ENCODE measurements around the gene CAPN3.

The CAPN3 gene

DNA sequence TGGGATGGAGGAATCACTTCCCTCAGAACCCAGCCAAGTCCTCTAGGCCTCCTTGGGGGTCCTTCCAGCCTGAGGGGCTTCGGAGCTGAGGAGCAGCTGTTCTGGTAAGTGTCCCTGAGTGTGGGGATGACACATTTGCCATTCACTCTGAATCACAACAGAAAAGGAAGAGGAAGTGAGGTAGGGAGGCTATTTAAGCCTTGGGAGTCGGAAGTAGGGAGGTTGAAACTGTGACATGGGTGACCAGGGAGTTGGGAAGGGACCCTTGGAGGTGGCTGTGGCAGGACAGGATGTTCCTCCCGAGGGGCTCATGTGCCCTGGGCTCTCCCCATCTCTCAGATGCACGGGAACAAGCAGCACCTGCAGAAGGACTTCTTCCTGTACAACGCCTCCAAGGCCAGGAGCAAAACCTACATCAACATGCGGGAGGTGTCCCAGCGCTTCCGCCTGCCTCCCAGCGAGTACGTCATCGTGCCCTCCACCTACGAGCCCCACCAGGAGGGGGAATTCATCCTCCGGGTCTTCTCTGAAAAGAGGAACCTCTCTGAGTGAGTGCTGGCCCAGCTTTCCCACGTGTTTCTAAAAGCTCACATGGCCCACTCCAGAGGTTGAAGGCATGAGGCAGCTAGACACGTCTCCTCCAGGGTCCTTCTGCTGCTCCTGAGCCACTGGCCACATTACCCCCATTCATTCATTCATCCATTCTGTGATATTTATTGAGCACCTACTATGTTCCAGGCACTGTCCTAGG lies 43.3 kb downstream of the CAPN3 start:
- Mint-ChIP-seq H3K4me3 (no peak overlapping the region), H3K36me3 (peaks cover 5% of the 10 kb centered on the region), H3K27ac (no peak overlapping the region)

DNA sequence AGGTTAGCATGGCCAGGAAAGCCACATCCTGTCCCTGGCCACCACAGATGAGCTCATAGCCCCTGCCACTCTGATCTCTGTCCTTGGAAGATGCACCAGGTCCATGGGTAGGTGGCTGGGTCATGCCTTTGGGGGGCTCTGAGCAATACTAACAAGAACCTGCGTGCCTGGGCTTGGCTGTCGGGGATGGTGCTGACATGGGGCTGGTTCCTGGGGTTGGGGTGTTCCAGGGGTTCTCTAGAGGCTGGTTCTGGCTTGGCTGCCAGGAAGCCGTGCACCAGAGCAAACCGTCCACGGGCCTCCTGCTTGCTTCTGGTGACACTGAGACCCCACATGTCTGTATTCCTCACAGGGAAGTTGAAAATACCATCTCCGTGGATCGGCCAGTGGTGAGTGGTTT lies 44.1 kb downstream of the CAPN3 start:
- peaks cover 5% of the 10 kb centered on the region for H3K36me3 Mint-ChIP-seq
- no peak overlapping the region for H3K27ac Mint-ChIP-seq
- no peak overlapping the region for H3K4me3 Mint-ChIP-seq
- no peaks in the 10 kb centered on the region for H3K27me3 Mint-ChIP-seq
- no peaks in the 10 kb centered on the region for H3K9me3 Mint-ChIP-seq
- H3K4me1 Mint-ChIP-seq = no peaks in the 10 kb centered on the region

More for the DNA sequence above, 43.3 kb downstream of the CAPN3 start:
- Mint-ChIP-seq H3K27me3 (no peaks in the 10 kb centered on the region), H3K9me3 (no peaks in the 10 kb centered on the region), H3K4me1 (no peaks in the 10 kb centered on the region)

DNA sequence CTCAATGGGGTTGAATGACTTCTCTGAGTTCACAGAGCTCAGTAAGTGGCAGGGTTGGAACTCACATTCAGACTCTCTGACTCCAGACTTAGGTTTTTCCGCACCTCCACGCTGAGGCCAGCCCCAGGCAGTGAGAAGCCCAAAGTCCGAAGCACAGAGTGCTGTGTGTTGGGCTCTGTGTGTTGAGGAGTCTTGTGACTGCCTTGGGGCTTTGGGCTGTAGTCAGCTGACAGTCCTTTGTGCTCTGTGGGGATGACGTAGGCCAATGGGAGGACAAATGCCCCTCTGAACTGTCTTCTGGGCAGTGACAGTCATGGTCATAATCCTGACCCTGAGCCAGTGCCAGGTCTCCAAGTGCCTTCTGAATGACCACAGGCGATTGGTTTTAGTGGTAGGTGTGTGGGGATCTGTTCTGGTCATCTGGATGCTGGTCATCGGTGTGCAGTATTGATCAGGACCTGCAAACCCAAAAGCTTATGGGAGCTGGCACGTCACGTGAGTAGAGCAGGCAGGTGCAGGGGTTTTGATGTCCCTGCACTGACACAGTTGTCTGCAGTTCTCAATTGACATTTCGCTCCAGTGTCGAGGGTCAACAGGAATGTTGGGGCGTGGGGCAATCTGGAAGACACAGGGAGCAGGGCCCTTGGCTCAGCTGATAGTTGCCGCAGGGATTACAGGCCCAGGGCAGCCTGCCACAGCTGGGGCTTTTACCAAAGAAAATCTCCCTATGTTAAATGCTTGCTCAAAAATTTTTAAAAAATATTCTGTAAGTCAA lies 45.3 kb downstream of the CAPN3 start:
- Mint-ChIP-seq H3K4me1 (no peaks in the 10 kb centered on the region), H3K9me3 (no peaks in the 10 kb centered on the region), H3K27ac (no peak overlapping the region), H3K27me3 (no peaks in the 10 kb centered on the region), H3K4me3 (no peak overlapping the region), H3K36me3 (peaks cover 5% of the 10 kb centered on the region)

DNA sequence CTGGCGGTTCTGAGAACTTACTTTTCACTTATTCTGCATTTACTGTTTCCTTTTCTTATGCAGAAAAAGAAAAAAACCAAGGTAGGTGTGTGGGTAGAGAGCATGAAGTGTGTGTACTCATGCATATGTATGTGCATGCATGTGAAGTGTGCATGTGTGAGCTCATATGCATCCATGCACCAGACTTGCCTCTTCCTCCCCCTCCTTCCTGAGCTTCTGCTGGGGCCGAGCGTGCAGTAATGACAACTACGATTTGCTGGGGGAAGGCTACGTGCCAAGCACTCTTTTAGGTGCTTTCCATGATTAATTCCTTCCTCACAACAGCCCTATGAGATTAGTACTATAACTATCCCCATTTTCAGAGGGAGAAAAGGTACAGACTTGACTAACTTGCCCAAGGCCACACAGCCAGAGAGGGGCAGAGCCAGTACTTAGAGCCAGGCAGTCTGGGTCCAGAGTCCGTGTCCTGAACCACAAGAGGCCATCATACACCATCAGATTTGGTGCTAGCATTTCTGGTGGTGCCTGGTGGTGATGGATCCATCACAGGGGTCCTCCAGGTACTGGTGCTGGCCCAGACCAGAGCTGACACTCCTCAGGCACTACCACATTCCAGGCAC lies 46.7 kb downstream of the CAPN3 start:
- H3K36me3 Mint-ChIP-seq = peaks cover 5% of the 10 kb centered on the region
- H3K27ac Mint-ChIP-seq = no peak overlapping the region
- no peaks in the 10 kb centered on the region for H3K9me3 Mint-ChIP-seq

DNA sequence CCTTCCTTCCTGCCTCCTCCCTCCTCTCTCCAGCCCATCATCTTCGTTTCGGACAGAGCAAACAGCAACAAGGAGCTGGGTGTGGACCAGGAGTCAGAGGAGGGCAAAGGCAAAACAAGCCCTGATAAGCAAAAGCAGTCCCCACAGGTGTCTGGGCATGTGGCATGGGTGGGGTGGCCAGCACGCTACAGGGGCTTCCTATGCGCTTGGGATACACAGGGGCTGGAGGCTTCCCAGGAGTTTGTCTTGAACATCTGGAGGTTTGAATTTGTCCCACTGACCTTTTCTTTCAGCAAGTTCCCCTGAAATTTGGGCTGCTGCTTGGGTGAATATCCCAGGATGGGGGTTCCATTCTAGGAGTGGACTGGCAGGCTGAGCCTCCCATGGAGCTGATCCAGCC lies 48.9 kb downstream of the CAPN3 start:
- Mint-ChIP-seq H3K27me3 (no peaks in the 10 kb centered on the region), H3K4me3 (no peak overlapping the region), H3K27ac (no peak overlapping the region), H3K4me1 (no peaks in the 10 kb centered on the region), H3K36me3 (peaks cover 7% of the 10 kb centered on the region), H3K9me3 (no peaks in the 10 kb centered on the region)

More for the DNA sequence above, 46.7 kb downstream of the CAPN3 start:
- H3K4me1 Mint-ChIP-seq = no peaks in the 10 kb centered on the region
- H3K4me3 Mint-ChIP-seq = no peak overlapping the region
- no peaks in the 10 kb centered on the region for H3K27me3 Mint-ChIP-seq

DNA sequence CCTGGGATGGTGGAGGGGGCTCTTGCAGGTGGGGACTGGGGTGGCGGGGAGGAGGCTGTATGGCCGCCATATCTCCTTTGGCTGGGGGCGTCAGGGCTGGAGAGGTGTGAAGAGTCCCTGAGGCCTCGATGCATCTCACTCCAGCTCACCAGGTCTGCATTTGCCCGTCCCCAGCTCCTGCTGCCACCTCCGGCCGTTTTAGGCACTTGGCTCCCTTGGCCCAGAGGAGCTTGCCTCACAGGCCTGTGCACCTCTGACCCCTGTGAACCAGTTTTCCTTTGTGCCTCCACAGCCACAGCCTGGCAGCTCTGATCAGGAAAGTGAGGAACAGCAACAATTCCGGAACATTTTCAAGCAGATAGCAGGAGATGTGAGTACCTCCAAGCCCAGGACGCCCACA lies 49.7 kb downstream of the CAPN3 start:
- no peak overlapping the region for H3K4me3 Mint-ChIP-seq
- H3K36me3 Mint-ChIP-seq = peaks cover 5% of the 10 kb centered on the region
- H3K9me3 Mint-ChIP-seq = no peaks in the 10 kb centered on the region
- H3K27ac Mint-ChIP-seq = no peak overlapping the region
- no peaks in the 10 kb centered on the region for H3K4me1 Mint-ChIP-seq
- no peaks in the 10 kb centered on the region for H3K27me3 Mint-ChIP-seq

DNA sequence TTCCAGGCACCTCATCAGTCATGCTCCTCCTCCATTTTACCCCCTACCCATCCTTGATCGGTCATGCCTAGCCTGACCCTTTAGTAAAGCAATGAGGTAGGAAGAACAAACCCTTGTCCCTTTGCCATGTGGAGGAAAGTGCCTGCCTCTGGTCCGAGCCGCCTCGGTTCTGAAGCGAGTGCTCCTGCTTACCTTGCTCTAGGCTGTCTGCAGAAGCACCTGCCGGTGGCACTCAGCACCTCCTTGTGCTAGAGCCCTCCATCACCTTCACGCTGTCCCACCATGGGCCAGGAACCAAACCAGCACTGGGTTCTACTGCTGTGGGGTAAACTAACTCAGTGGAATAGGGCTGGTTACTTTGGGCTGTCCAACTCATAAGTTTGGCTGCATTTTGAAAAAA lies 52.6 kb downstream of the CAPN3 start:
- Mint-ChIP-seq H3K27ac (no peak overlapping the region), H3K27me3 (no peaks in the 10 kb centered on the region), H3K4me1 (no peaks in the 10 kb centered on the region), H3K36me3 (peaks cover 5% of the 10 kb centered on the region), H3K9me3 (no peaks in the 10 kb centered on the region), H3K4me3 (no peak overlapping the region)

DNA sequence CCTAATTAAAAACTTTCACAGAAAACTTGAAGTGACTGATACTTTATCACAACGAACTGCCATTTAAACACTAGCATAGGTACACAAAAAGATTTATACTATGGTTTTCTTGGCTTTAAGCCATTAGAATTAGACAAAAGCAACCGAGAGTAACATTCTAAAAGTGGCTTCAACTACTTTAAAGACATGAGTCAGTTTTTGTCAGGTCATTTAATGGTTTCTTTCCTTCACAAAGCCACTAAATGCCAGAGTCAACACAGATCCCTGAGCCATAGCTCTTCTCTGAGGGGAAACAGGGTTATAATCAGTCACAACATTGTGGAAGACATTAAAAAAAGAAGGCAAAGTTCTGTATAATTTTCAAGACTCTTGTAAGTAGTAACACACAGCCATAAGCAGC lies 54.6 kb downstream of the CAPN3 start:
- Mint-ChIP-seq H3K4me3 (no peak overlapping the region), H3K9me3 (no peaks in the 10 kb centered on the region), H3K36me3 (peaks cover 8% of the 10 kb centered on the region), H3K27me3 (no peaks in the 10 kb centered on the region), H3K27ac (no peak overlapping the region), H3K4me1 (no peaks in the 10 kb centered on the region)

DNA sequence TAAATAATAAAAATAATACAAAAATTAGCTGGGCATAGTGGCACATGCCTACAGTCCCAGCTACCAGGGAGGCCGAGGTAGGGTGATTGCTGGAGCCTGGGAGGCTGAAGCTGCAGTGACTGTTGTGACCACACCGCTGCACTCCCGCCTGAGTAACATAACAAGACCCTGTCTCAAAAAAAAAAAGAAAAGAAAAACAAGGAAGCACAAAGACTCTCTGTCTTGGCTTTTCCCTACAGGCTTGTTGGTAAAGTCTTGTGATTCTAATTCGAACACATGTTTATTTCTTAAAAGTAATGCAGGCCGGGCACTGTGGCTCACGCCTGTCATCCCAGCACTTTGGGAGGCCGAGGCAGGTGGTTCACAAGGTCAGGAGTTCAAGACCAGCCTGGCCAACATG lies 60.1 kb downstream of the CAPN3 start:
- no peak overlapping the region for H3K4me3 Mint-ChIP-seq
- no peaks in the 10 kb centered on the region for H3K4me1 Mint-ChIP-seq
- H3K27me3 Mint-ChIP-seq = no peaks in the 10 kb centered on the region
- peaks cover 14% of the 10 kb centered on the region for H3K36me3 Mint-ChIP-seq
- no peak overlapping the region for H3K27ac Mint-ChIP-seq
- H3K9me3 Mint-ChIP-seq = no peaks in the 10 kb centered on the region

DNA sequence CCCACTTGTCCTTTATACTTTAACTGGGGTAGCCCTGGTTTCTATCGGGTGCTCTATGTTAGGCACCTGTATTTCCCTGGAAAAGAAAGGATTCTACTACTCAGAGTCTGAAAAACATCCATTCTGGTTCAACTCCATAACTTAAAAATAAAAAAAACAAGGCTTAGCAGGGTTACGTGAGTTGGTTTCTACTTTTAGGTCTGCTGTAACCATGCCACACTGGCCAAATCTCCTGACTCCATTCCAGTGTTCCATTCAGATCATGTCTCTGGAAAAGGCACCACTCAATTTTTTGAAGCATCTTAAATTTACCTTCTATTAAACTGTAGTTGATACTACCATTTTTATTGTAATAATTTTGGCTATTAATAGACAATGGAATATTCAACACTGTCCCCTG lies 62.1 kb downstream of the CAPN3 start:
- H3K27ac Mint-ChIP-seq = no peak overlapping the region
- no peaks in the 10 kb centered on the region for H3K4me1 Mint-ChIP-seq
- no peaks in the 10 kb centered on the region for H3K9me3 Mint-ChIP-seq
- H3K4me3 Mint-ChIP-seq = no peak overlapping the region
- H3K36me3 Mint-ChIP-seq = peaks cover 16% of the 10 kb centered on the region
- no peaks in the 10 kb centered on the region for H3K27me3 Mint-ChIP-seq

DNA sequence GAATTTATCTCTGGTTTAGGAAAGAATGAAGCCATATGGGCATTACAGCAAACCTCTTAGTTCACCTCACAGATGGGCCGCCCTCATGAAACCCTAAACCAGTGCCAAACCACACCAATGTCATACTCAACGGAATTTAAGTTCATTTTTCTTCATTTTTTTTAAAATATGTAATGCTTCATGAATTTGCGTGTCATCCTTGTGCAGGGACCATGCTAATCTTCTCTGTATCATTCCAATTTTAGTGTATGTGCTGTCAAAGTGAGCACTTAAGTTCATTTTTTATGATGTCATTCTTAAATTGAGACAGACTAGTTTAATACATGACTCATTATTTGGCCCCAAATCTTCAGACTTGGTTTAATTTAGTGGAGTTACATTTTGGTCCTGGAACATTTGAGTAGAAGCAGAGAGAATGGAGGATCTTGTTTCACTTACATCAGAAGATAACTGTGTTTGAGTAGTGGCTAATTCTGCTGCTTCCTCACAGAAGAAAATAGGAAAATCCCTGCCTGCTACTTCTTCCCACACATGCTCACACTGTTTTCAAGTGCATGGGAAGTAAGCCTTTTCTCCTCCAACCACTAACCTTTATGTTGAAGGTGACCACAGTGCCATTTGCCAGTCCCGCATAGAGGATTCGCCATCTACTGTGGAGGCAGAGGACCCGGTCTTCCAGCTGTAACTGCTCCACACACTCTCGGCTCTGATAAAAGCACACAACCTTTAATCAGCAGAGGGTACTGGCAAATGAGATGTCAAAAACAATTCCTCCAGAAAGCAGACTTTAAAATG lies 68.3 kb downstream of the CAPN3 start:
- Mint-ChIP-seq H3K27me3 (no peaks in the 10 kb centered on the region), H3K36me3 (peaks cover 10% of the 10 kb centered on the region), H3K4me1 (no peaks in the 10 kb centered on the region), H3K27ac (peak overlapping the region; percentile 23), H3K4me3 (no peak overlapping the region), H3K9me3 (no peaks in the 10 kb centered on the region)

DNA sequence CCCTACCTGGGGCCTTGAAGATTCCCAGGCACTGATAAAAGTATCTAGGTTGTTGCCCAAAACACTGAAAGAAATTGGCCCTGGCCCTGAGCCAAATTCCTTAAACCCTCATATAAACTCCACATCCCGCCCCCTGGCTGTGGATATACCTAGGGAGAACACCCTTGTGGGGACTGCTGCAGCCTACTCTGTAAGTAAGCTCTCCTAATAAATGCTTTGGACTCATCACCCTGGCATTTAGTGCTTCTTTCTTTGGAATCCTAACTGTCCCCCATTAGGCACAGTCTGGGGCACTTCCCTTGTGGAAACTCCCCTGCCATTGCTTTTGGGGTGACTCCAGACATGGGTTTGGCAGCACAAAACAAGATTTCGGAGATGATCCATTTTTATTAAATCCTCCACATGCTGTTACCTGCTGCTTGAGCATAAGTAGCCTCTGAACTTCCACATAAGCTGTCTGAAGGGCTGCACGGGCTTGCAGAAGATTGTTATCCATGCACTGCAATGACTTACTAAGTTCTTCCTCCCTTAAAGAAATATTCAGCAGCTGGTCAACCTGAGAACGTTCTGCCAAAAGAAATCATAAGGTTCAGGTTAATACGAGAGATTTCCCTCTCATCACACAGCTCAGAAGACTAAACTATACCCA lies 85.2 kb downstream of the CAPN3 start:
- H3K36me3 Mint-ChIP-seq = peaks cover 9% of the 10 kb centered on the region
- no peaks in the 10 kb centered on the region for H3K4me1 Mint-ChIP-seq
- no peak overlapping the region for H3K27ac Mint-ChIP-seq
- H3K4me3 Mint-ChIP-seq = no peak overlapping the region
- H3K9me3 Mint-ChIP-seq = no peaks in the 10 kb centered on the region
- no peaks in the 10 kb centered on the region for H3K27me3 Mint-ChIP-seq

DNA sequence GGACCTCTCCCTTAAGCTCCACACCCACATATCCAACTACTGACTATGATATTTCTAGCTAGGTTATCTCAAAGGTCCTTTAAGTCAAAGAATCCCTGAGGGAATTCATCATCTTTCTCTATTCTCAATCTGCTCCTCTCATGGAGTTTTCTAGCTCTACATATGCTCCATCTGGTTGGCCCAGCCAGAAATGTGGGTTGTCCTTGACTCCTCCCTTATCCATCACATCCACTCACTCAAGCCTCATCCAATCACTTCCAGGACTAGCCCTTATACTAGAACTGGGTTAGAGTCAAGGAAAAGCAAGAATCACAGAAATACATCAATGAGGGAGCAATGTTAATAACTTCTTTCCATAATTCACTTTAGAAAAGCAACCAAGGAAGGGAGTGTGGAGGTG lies 86.2 kb downstream of the CAPN3 start:
- no peaks in the 10 kb centered on the region for H3K4me1 Mint-ChIP-seq
- peaks cover 14% of the 10 kb centered on the region for H3K36me3 Mint-ChIP-seq
- no peaks in the 10 kb centered on the region for H3K27me3 Mint-ChIP-seq
- H3K4me3 Mint-ChIP-seq = no peak overlapping the region
- H3K9me3 Mint-ChIP-seq = no peaks in the 10 kb centered on the region
- H3K27ac Mint-ChIP-seq = no peak overlapping the region

DNA sequence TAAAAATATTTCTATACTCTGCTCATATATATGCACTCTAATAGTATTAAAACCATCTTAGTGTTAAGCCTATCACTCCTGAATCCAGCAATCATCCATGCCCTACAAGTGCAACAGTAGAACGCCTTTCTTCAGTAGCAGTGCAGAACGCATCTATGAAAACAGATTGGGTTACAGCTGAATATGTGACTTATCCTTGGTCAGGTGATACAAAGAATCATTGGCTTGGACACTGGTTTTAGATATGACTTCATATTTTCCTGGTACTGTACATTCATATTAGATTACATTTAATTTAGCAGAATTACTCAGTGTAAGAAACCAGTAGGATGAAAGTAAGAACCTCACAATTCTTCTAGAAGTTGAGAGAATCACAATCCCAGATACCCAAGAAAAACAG lies 88.3 kb downstream of the CAPN3 start:
- Mint-ChIP-seq H3K9me3 (no peaks in the 10 kb centered on the region), H3K4me1 (no peaks in the 10 kb centered on the region), H3K4me3 (no peak overlapping the region), H3K27me3 (no peaks in the 10 kb centered on the region), H3K36me3 (peaks cover 18% of the 10 kb centered on the region), H3K27ac (no peak overlapping the region)

DNA sequence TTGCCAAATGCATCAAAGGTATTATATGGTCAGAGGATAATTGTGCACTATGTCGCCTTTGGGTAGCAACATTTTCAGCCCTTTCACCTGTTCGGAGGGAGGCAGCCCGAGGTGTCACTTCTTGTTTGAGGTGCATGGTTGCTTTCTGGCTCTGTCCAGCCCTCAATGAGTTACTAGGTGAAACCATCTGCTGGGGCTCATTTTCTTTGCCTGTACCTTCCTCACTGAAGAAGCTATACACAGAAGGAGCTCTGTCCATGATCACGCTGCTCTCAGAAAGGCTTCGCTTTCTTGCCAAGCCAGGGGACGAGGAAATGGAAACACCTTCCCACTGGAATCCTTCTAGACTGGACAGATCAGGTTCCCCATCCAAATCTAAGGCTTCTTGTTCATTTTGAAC lies 89.0 kb downstream of the CAPN3 start:
- Mint-ChIP-seq H3K36me3 (peaks cover 18% of the 10 kb centered on the region), H3K4me1 (no peaks in the 10 kb centered on the region), H3K27ac (no peak overlapping the region), H3K4me3 (no peak overlapping the region), H3K9me3 (no peaks in the 10 kb centered on the region), H3K27me3 (no peaks in the 10 kb centered on the region)
